CD4-positive, alpha-beta T cell (primary cell): ENCODE results near the gene SLC35A3. TPM values are rescaled to one million over a fixed set of nuclear protein-coding genes. Genes with fewer than 3 reads are reported as not detected.
"Not testable (repeated sequence)": the region's sequence is repeated elsewhere in the genome, so short reads cannot be mapped to it uniquely, and the experiment has no call there.

Experiments
- ATAC-seq: fragments of 200-7000 bp; cut with Tn5 transposase; one replicate; pipeline ENCODE4 v1.10.0; 2022; ENCODE audit warnings: mild to moderate bottlenecking; ENCODE audit not compliant: poor library complexity
- CTCF ChIA-PET: fragments of 350-600 bp; sonication (Branson Sonifier 250); formaldehyde crosslinking; loops from one replicate; lab custom pipeline; 2021; ENCODE audit warnings: antibody characterized with exemption, inconsistent platforms; lab: Charles Lee
- POLR2A ChIA-PET: fragments of 350-600 bp; sonication (Branson Sonifier 250); formaldehyde crosslinking; loops from one replicate; lab custom pipeline; 2021; ENCODE audit warnings: antibody characterized with exemption, inconsistent platforms; lab: Charles Lee
- DNase-seq, 14 experiments: peaks; one replicate each; pipeline ENCODE4 v3.0.0-alpha.2; 2013 to 2020; ENCODE audit warnings: mixed read lengths in 2 of 14
- H3K27ac ChIP-seq, 2 donors: one replicate each; pipeline versions ENCODE4 v1.5.1 to v1.7.0; 2013; ENCODE audit warnings: low read length in 2 of 2, low read depth in 1 of 2, mild to moderate bottlenecking in 1 of 2
- H3K27me3 ChIP-seq, 2 experiments: 1 replicate in 1 of 2; 2 replicates in 1 of 2; pipeline versions ENCODE4 v1.6.1 to v1.7.0; 2013; ENCODE audit warnings: low read length in 2 of 2, control low read depth in 1 of 2, mild to moderate bottlenecking in 1 of 2, moderate library complexity in 1 of 2; ENCODE audit not compliant: insufficient read depth in 2 of 2, control insufficient read depth in 1 of 2
- H3K36me3 ChIP-seq: one replicate; pipeline ENCODE4 v1.6.1; 2013; ENCODE audit warnings: low read length, control low read depth; ENCODE audit not compliant: insufficient read depth
- H3K4me1 ChIP-seq: one replicate; pipeline ENCODE4 v1.6.1; 2013; ENCODE audit warnings: low read length, control low read depth; ENCODE audit not compliant: insufficient read depth
- H3K4me3 ChIP-seq: one replicate; pipeline ENCODE4 v1.5.1; 2013; ENCODE audit warnings: mild to moderate bottlenecking, low read length, moderate library complexity
- H3K9me3 ChIP-seq, 2 experiments: 1 replicate in 1 of 2; 2 replicates in 1 of 2; pipeline versions ENCODE4 v1.6.1 to v1.7.0; 2013; ENCODE audit warnings: low read length in 2 of 2, mild to moderate bottlenecking in 2 of 2, control low read depth in 1 of 2, moderate library complexity in 1 of 2; ENCODE audit not compliant: control insufficient read depth in 1 of 2, insufficient read depth in 1 of 2
- H3K27ac Mint-ChIP-seq: one replicate; pipeline ENCODE4 v1.8.0; 2020; ENCODE audit warnings: mixed read lengths
- H3K27me3 Mint-ChIP-seq: one replicate; pipeline ENCODE4 v1.8.0; 2021; ENCODE audit warnings: mixed read lengths
- H3K36me3 Mint-ChIP-seq: one replicate; pipeline ENCODE4 v1.8.0; 2021; ENCODE audit warnings: low read depth, mixed read lengths
- H3K4me1 Mint-ChIP-seq: one replicate; pipeline ENCODE4 v1.8.0; 2021; ENCODE audit warnings: low read depth, mixed read lengths
- H3K4me3 Mint-ChIP-seq: one replicate; pipeline ENCODE4 v1.8.0; 2020; ENCODE audit warnings: mild to moderate bottlenecking, mixed read lengths
- H3K9me3 Mint-ChIP-seq: one replicate; pipeline ENCODE4 v1.8.0; 2020; ENCODE audit warnings: mixed read lengths
- CTCF ChIP-seq: fragments of 200-600 bp; IDR thresholded peaks from one replicate; pipeline ENCODE4 v1.8.0; 2022; ENCODE audit warnings: antibody characterized with exemption, mild to moderate bottlenecking
- intact Hi-C, 2 experiments: fragments of 100-400 bp; cut with DNase I in 1 of 2; cut with micrococcal nuclease in 1 of 2; formaldehyde crosslinking; loops; one replicate each; pipeline versions ENCODE4 v1.15.1 to v1.9.0; 2023 to 2025; cut with DNase I, micrococcal nuclease
- total RNA-seq, 174 experiments: library from RNA in 2 of 174; stranded (reverse) in 2 of 174; gene quantifications; one replicate each; pipeline ENCODE4 v1.2.3 and lab custom pipeline; 2021 to 2026

The SLC35A3 gene
- total RNA-seq, 2 experiments from 2014 or later: 20.2 to 24.6 TPM

- no peaks in the 10 kb centered on the region for H3K36me3 Mint-ChIP-seq
- intact Hi-C loops: no loop called here
- no peaks in the 10 kb centered on the region for H3K4me1 Mint-ChIP-seq
- ChIA-PET POLR2A (no interaction called here), CTCF (no interaction called here)
- no peak overlapping the region for H3K4me3 Mint-ChIP-seq
- Histone ChIP-seq H3K4me3 (no peak overlapping the region), H3K36me3 (no peaks in the 10 kb centered on the region), H3K27ac (no peak overlapping the region), H3K27me3 (no peaks in the 10 kb centered on the region), H3K4me1 (no peaks in the 10 kb centered on the region), H3K9me3 (no peaks in the 10 kb centered on the region)
- no peak for DNase-seq
- no peak overlapping the region for H3K27ac Mint-ChIP-seq
- no peak for ATAC-seq
- no peak for TF ChIP-seq CTCF
- H3K27me3 Mint-ChIP-seq: no peaks in the 10 kb centered on the region
- H3K9me3 Mint-ChIP-seq: no peaks in the 10 kb centered on the region
Measured at GRCh38 chr1:99957818-99958217, 12.0 kb upstream of the SLC35A3 start.

- CTCF ChIA-PET: interaction anchor here (0.7 kb wide), 1 partner anchor 1631 kb away, joined by 3 read pairs; no protein-coding TSS in a partner anchor
- ATAC-seq, H3K27me3 Mint-ChIP-seq, DNase-seq, intact Hi-C loops, H3K9me3 Mint-ChIP-seq, H3K9me3 ChIP-seq, H3K36me3 Mint-ChIP-seq, H3K4me3 ChIP-seq, H3K4me3 Mint-ChIP-seq, H3K4me1 Mint-ChIP-seq, H3K27ac ChIP-seq, H3K4me1 ChIP-seq, H3K27ac Mint-ChIP-seq, H3K36me3 ChIP-seq, H3K27me3 ChIP-seq: not testable (repeated sequence)
- POLR2A ChIA-PET: interaction anchor here (1.1 kb wide), 1 partner anchor 10 kb away, joined by 4 read pairs; the partner anchor contains the start of gene SLC35A3
Measured at GRCh38 chr1:99959189-99959705, 10.5 kb upstream of the SLC35A3 start.

GRCh38 chr1:99960260-99960659, 9.5 kb upstream of the SLC35A3 start:
- H3K27me3 Mint-ChIP-seq, H3K36me3 Mint-ChIP-seq, DNase-seq, H3K4me3 ChIP-seq, ATAC-seq, H3K4me1 Mint-ChIP-seq, intact Hi-C loops, H3K27me3 ChIP-seq, H3K36me3 ChIP-seq, H3K4me3 Mint-ChIP-seq, H3K27ac Mint-ChIP-seq, H3K9me3 Mint-ChIP-seq, H3K9me3 ChIP-seq, H3K27ac ChIP-seq, CTCF ChIA-PET, H3K4me1 ChIP-seq, POLR2A ChIA-PET: not testable (repeated sequence)

- Mint-ChIP-seq H3K4me3 (no peak overlapping the region), H3K9me3 (no peaks in the 10 kb centered on the region), H3K36me3 (no peaks in the 10 kb centered on the region), H3K27ac (no peak overlapping the region), H3K4me1 (peaks cover 3% of the 10 kb centered on the region), H3K27me3 (no peaks in the 10 kb centered on the region)
- CTCF ChIA-PET: no interaction called here
- no peak for TF ChIP-seq CTCF
- no peaks in the 10 kb centered on the region for H3K4me1 ChIP-seq
- intact Hi-C loops: no loop called here
- H3K4me3 ChIP-seq: no peak overlapping the region
- DNase-seq (no peak), ATAC-seq (no peak)
- no peak overlapping the region for H3K27ac ChIP-seq
- H3K27me3 ChIP-seq: no peaks in the 10 kb centered on the region
- H3K9me3 ChIP-seq: no peaks in the 10 kb centered on the region
- POLR2A ChIA-PET: no interaction called here
- H3K36me3 ChIP-seq: no peaks in the 10 kb centered on the region
Measured at GRCh38 chr1:99963041-99963795, 6.6 kb upstream of the SLC35A3 start.
